Effector memory CD8-positive, alpha-beta T cell (primary cell): ENCODE results near the gene RERG.
"Not testable (repeated sequence)": the region's sequence is repeated elsewhere in the genome, so short reads cannot be mapped to it uniquely, and the experiment has no call there.

ENCODE experiments used
- ATAC-seq: fragments of 150-1000 bp; cut with Tn5 transposase; replicated peaks from 2 replicates; pipeline ENCODE4 v1.10.0; 2021; ENCODE audit warnings: mild to moderate bottlenecking, moderate library complexity
- DNase-seq, 3 experiments: peaks; one replicate each; pipeline ENCODE4 v3.0.0; 2021
- H3K27ac Mint-ChIP-seq, 2 donors: one replicate each; pipeline ENCODE4 v1.8.0; 2022; ENCODE audit warnings: mild to moderate bottlenecking in 2 of 2, mixed read lengths in 2 of 2, moderate library complexity in 2 of 2
- H3K27me3 Mint-ChIP-seq, 2 donors: one replicate each; pipeline ENCODE4 v1.8.0; 2022; ENCODE audit warnings: mixed read lengths in 2 of 2
- H3K36me3 Mint-ChIP-seq: one replicate; pipeline ENCODE4 v1.8.0; 2022; ENCODE audit warnings: mild to moderate bottlenecking, moderate library complexity, mixed read lengths; ENCODE audit not compliant: insufficient read depth
- H3K4me1 Mint-ChIP-seq, 2 donors: one replicate each; pipeline ENCODE4 v1.8.0; 2022; ENCODE audit warnings: low read depth in 2 of 2, mixed read lengths in 2 of 2
- H3K4me3 Mint-ChIP-seq, 2 donors: one replicate each; pipeline ENCODE4 v1.8.0; 2022; ENCODE audit warnings: mild to moderate bottlenecking in 2 of 2, mixed read lengths in 2 of 2, moderate library complexity in 2 of 2
- H3K9me3 Mint-ChIP-seq, 2 donors: one replicate each; pipeline ENCODE4 v1.8.0; 2022; ENCODE audit warnings: mixed read lengths in 2 of 2

RERG gene

DNA sequence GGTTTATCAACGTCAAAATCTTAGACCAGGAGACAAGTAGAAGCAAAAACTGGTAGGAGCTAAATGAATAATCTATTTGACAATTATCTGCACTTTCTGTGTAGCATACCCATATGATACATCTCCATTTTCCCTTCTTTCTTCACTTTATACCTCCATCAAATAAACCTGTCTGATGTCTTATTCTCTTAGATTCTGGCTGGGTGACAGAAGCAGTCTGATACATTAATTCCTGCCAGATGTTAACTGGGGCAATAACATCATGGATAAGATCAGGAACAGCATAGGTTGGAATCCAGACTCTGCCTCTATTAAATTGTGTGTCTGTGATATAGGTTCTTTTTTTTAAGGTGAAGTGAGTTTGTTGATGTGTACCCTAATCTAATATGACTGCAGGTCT, 11.7 kb upstream of the RERG start:
- H3K4me3 Mint-ChIP-seq = no peak overlapping the region
- H3K27me3 Mint-ChIP-seq = peaks cover 21 to 48% of the 10 kb centered on the region in 2 donors
- DNase-seq = no peak
- no peaks in the 10 kb centered on the region for H3K4me1 Mint-ChIP-seq
- no peaks in the 10 kb centered on the region for H3K9me3 Mint-ChIP-seq
- no peaks in the 10 kb centered on the region for H3K36me3 Mint-ChIP-seq
- no peak for ATAC-seq
- H3K27ac Mint-ChIP-seq = no peak overlapping the region

DNA sequence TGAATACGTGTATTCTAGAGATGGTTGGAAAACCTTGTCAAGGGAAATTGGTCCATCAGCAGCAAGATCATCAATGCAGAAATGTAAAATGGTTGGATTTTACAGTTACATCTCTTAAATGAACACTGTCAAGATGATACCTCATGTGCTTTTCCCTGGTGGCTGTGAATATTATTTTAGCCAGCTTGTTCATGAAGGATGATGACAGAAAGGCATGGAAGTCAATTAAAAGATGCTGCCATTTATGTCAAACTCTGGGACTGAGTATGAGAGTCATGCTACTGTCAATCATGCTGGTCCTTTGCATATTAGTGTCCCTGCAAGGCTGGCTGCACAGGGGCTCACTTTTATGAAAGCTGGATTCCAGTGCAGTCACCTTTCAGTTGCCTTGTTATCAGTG, 10.3 kb upstream of the RERG start:
- DNase-seq (no peak), ATAC-seq (no peak)
- H3K4me1 Mint-ChIP-seq = no peaks in the 10 kb centered on the region
- no peaks in the 10 kb centered on the region for H3K9me3 Mint-ChIP-seq
- peaks cover 26 to 51% of the 10 kb centered on the region in 2 donors for H3K27me3 Mint-ChIP-seq
- H3K36me3 Mint-ChIP-seq = no peaks in the 10 kb centered on the region
- no peak overlapping the region for H3K27ac Mint-ChIP-seq
- no peak overlapping the region for H3K4me3 Mint-ChIP-seq

DNA sequence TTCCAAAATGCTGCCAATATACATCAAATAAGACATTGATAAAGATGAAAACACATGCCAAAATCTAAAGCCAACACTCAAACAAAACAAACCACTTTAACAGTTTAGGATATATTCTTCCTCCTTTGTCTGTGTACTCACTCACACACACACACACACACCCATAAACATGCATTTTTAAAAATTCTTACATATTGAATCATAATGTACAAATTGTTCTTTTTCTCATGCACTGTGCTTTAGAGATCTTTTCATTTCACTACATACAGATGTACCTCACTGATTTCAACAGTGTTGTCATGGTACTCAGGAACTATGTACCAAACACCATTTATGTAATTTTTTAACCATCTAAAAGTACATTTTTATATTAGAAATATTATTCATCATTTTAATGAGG, 9.5 kb upstream of the RERG start:
- Mint-ChIP-seq H3K36me3 (no peaks in the 10 kb centered on the region), H3K27ac (no peak overlapping the region), H3K27me3 (peaks cover 22 to 46% of the 10 kb centered on the region in 2 donors), H3K4me1 (no peaks in the 10 kb centered on the region), H3K9me3 (no peaks in the 10 kb centered on the region), H3K4me3 (no peak overlapping the region)
- ATAC-seq (no peak), DNase-seq (no peak)

DNA sequence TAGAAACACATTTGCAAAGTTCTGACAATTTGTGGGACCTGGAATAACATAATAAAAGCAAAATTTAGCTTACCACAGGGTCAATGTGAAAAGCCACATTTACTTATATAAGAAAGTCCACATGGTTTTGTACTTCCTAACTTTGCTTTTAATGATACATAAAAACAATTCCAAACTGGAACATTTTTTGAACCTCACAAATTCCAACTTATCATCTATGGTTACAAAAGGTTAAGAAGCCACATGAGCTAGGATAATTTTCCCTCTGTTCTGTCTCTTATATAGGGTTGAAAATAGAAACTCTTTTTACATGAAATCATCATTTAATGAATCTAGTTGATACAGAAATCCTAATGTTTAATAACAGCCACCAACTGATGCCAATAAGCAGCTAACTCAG, 8.9 kb upstream of the RERG start:
- H3K27me3 Mint-ChIP-seq = peaks cover 26 to 48% of the 10 kb centered on the region in 2 donors
- no peaks in the 10 kb centered on the region for H3K36me3 Mint-ChIP-seq
- H3K4me1 Mint-ChIP-seq = no peaks in the 10 kb centered on the region
- no peak for ATAC-seq
- no peak overlapping the region for H3K4me3 Mint-ChIP-seq
- no peaks in the 10 kb centered on the region for H3K9me3 Mint-ChIP-seq
- no peak overlapping the region for H3K27ac Mint-ChIP-seq
- DNase-seq = no peak

DNA sequence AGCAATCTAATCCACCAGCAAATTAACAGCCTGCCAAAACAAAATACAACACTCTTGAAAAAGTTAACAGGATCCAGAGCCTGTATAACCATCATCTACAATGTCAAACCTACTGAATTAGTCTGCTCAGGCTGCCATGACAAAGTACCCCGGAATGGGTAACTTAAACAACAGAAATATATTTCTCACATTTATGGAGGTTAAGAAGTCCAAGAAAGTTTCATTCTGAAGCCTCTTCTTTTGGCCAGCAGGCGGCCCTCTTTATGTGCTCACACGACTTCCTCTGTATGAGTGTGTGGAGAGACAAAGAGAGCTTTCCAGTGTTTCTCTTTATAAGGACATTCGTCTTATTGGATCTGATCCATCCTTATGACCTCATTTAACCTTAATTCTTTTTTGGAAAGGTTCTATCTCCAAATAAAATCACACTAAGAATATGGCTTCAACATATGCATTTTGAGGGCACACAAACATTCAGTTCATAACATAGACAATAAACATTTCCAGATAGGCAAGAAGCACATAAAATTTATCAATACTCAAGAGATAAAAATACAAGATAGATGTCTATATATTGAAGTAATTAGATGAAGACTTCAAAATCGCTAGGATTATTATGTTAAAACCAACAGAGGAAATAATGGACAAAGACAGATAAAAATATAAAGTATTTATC, 5.9 kb upstream of the RERG start:
- DNase-seq (no peak), ATAC-seq (no peak)
- Mint-ChIP-seq H3K36me3 (no peaks in the 10 kb centered on the region), H3K4me3 (no peak overlapping the region), H3K27me3 (peaks cover 41 to 48% of the 10 kb centered on the region in 2 donors), H3K4me1 (no peaks in the 10 kb centered on the region), H3K9me3 (no peaks in the 10 kb centered on the region), H3K27ac (no peak overlapping the region)

DNA sequence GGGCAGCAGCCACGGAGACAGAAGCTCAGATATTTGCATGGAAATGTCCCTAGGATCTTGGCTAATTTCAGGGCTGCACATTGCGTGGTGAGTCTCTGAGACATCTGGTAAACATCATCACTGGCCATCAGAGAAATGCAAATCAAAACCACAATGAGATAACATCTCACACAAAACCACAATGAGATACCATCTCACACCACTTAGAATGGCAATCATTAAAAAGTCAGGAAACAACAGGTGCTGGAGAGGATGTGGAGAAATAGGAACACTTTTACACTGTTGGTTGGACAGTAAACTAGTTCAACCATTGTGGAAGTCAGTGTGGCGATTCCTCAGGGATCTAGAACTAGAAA, 4.6 kb upstream of the RERG start:
- DNase-seq, H3K4me3 Mint-ChIP-seq, H3K36me3 Mint-ChIP-seq, H3K27ac Mint-ChIP-seq, H3K4me1 Mint-ChIP-seq, H3K9me3 Mint-ChIP-seq, ATAC-seq: not testable (repeated sequence)
- peaks cover 44 to 50% of the 10 kb centered on the region in 2 donors for H3K27me3 Mint-ChIP-seq

DNA sequence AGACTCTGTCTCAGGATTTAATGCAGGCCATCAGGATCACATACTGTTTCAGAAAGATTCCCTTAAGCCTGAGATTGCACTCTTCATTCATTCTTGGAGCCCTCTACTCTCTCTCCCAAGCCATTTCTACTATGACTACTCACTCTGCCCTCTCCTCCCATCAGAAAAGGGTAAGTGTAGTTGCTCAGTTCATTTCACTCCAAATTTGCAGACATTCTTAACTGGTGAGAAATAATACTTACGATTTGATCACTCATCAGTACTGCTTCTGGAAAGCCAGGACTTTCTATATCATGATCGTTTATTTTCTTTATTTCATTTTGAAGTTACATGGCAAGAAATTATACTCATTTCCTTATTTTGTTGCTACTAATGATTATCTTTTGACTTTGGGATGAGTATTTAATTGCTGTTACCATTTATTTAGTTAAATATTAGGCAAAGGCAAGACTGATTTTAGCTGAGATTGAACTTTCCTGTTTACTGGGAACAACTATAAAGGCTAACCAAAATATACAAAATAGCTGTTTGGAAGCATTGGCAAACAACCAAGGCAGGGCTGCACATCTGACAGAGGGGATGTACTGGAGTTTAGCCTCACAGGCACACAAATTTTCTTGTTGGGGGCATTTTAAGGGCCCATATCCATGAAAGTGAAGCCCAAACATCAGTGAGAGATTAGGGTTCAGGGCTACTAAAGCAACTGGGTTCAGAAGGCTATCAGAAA, 4.1 kb upstream of the RERG start:
- ATAC-seq (no peak), DNase-seq (no peak)
- H3K27ac Mint-ChIP-seq = no peak overlapping the region
- peaks cover 4 to 10% of the 10 kb centered on the region in 2 donors for H3K4me1 Mint-ChIP-seq
- no peaks in the 10 kb centered on the region for H3K9me3 Mint-ChIP-seq
- no peaks in the 10 kb centered on the region for H3K36me3 Mint-ChIP-seq
- H3K27me3 Mint-ChIP-seq = peaks cover 44 to 50% of the 10 kb centered on the region in 2 donors
- H3K4me3 Mint-ChIP-seq = no peak overlapping the region

DNA sequence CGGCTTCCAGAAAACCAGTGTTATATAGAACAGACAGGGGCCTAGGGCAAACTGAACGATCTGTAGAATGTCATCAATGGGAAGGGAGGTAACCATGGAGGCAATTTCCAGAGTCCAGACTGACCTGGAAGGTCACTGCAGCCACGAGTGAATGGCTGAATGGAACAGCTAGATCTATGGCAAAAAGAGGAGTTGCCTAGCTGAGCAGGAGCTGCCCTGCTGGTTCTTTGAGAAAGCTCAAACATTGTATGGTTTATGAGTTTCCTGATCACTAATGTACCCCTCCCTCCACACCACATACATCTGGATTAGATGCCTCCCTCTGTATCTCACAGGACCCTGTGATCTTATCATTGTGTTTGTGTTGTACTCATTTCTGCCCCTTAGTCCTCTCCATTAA, 1.0 kb upstream of the RERG start:
- no peak overlapping the region for H3K4me3 Mint-ChIP-seq
- H3K9me3 Mint-ChIP-seq = no peaks in the 10 kb centered on the region
- H3K4me1 Mint-ChIP-seq = peaks cover 4 to 10% of the 10 kb centered on the region in 2 donors
- no peak overlapping the region for H3K27ac Mint-ChIP-seq
- no peaks in the 10 kb centered on the region for H3K36me3 Mint-ChIP-seq
- peaks cover 41 to 45% of the 10 kb centered on the region in 2 donors for H3K27me3 Mint-ChIP-seq
- ATAC-seq (no peak), DNase-seq (no peak)

DNA sequence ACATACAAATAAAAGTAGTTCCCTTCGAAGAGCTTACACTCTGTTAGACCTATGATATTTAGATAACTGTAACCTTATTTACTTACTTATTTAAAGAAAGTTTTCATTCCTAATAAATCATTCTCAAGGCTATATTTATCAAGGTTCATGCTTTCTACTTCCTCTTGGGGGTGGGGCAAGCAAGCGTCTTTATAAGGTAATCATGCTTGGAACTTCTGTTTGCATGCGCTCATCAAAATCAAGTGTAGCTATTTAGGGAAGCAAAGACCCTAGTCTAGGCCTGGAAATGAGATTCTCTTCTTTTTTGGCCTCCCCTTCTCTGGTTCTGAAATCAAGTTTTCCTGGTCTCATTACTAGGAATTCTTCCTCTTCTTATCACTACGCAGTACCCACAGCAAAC, 766 bp downstream of the RERG start:
- ATAC-seq = no peak
- no peak overlapping the region for H3K27ac Mint-ChIP-seq
- no peak for DNase-seq
- peaks cover 4 to 10% of the 10 kb centered on the region in 2 donors for H3K4me1 Mint-ChIP-seq
- peak overlapping the region in 1 of 2 donors; percentile 69 for H3K4me3 Mint-ChIP-seq
- H3K36me3 Mint-ChIP-seq = no peaks in the 10 kb centered on the region
- peaks cover 38 to 42% of the 10 kb centered on the region in 2 donors for H3K27me3 Mint-ChIP-seq
- H3K9me3 Mint-ChIP-seq = no peaks in the 10 kb centered on the region

DNA sequence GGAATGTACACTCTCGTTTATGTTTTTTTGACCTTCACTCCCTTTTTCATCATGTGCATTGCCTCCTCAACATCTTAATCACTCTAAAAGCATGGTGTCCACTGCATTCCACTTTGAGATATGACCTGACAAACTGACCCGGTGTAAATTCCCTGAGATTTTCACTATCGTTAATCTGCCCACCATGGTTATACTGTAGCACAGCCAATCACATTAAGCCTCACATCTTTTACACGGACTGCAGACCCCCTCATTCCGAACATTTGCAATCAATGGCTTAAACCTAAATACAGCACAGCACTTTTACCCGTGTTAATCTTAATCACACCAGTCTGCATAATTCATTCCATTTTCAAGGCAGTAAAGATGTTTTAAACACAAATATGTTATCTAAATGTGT, 2.4 kb downstream of the RERG start:
- H3K27ac Mint-ChIP-seq = no peak overlapping the region
- H3K27me3 Mint-ChIP-seq = peaks cover 27 to 30% of the 10 kb centered on the region in 2 donors

DNA sequence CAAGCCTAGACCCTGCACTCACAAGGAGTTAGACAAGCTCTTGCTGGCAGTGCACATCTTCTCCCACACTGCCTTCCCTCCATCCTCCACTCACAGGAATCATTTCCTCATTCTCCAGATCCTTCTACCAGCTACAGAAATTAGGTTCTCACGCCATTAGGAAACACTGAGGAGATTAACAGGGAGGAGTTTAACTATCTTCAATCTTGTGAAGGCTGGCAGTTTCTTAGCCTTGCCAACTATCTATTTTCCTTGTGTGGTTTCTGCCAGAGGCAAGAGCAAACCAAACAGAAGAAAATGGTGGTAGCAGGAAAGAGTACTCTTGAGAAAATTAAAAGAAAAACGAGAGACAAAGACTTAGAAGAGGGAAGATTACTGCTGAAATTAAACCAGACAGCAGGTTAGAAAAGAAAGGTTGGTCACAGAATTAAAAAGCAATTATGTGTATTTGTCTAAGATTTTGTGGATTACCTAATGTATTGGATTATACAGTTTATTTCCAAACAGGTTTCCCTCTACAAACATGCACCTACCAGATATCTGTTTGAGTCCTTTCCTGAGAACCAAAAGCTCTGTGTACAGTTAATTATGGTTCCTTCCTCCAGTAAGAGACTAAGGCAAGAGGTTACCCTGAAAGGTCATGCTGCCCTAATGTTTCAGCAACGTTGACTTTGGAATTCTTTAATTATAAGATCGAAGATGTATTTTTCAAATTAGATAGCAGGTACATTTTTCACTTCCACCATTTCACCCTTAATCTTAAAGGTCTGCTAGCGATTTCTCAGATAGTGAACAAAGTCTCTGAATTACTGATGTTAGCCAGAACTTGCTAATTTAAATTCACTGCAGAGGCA, 5.0 kb downstream of the RERG start:
- no peaks in the 10 kb centered on the region for H3K9me3 Mint-ChIP-seq
- DNase-seq (no peak), ATAC-seq (no peak)
- peaks cover 4 to 6% of the 10 kb centered on the region in 2 donors for H3K4me1 Mint-ChIP-seq
- no peak overlapping the region for H3K4me3 Mint-ChIP-seq
- peaks cover 12 to 14% of the 10 kb centered on the region in 2 donors for H3K27me3 Mint-ChIP-seq
- H3K36me3 Mint-ChIP-seq = no peaks in the 10 kb centered on the region
- H3K27ac Mint-ChIP-seq = no peak overlapping the region

More for the DNA sequence above, 2.4 kb downstream of the RERG start:
- no peak overlapping the region for H3K4me3 Mint-ChIP-seq
- no peaks in the 10 kb centered on the region for H3K9me3 Mint-ChIP-seq
- ATAC-seq (no peak), DNase-seq (no peak)
- H3K36me3 Mint-ChIP-seq = no peaks in the 10 kb centered on the region
- H3K4me1 Mint-ChIP-seq = peaks cover 4 to 10% of the 10 kb centered on the region in 2 donors

DNA sequence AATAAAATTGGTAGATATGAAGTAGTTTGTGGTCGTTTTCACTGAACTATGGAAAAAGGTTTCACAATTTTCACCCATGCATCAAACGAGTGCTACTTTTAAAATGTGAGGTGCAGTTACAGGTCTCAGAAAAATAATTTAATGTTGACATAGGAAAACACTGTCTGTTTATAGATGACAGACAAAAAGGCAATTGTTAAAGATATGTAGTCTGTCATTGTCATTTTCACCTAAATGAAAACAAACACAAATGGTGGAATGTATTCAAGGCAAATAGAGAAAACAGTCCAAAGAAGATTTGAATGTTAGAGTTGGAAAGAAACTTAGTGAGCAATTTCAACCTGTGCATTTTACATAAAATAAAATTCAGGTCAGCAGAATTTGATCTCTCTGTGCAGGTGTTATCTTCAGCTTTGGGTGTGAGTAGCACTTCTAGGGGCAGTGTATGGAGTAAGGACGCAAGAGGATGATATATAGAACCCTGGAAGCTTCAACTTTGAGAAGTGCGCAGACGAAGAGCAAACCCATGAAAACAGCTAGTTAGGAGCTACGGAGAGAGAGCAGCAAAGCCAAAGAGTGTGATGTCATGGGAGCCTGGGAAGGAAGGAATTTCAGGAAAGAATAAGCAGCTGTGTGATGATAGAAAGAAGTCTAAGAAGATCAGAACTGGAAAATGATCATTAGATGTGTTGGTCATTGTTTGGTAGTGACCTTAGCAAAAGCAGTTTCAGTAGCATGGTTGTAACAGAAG, 6.2 kb downstream of the RERG start:
- ATAC-seq (no peak), DNase-seq (no peak)
- peaks cover 14 to 18% of the 10 kb centered on the region in 2 donors for H3K27me3 Mint-ChIP-seq
- H3K4me1 Mint-ChIP-seq = no peaks in the 10 kb centered on the region
- no peak overlapping the region for H3K27ac Mint-ChIP-seq
- H3K36me3 Mint-ChIP-seq = no peaks in the 10 kb centered on the region
- no peak overlapping the region for H3K4me3 Mint-ChIP-seq
- no peaks in the 10 kb centered on the region for H3K9me3 Mint-ChIP-seq

DNA sequence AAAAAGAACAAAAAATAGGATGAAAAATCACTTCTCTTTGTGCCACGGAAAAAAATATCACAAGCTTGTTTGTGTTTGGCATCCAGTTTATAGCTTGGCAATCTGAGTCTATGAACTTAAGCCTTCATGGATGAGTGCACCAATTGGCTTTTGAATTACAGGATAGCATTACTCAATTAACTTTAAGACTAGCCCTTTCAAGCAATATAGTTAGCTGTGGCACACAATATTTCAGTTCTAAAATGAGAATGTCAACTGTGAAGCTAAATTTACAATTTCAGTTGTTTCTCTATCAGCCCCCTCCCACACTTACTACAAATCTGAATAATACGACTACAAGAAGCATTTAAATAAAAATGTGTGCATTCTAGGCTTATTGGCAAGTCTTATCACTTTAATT, 8.3 kb downstream of the RERG start:
- Mint-ChIP-seq H3K36me3 (no peaks in the 10 kb centered on the region), H3K9me3 (no peaks in the 10 kb centered on the region), H3K4me3 (no peak overlapping the region)

More for the DNA sequence above, 8.3 kb downstream of the RERG start:
- no peak overlapping the region for H3K27ac Mint-ChIP-seq
- no peaks in the 10 kb centered on the region for H3K4me1 Mint-ChIP-seq
- DNase-seq = no peak
- H3K27me3 Mint-ChIP-seq = peaks cover 7 to 20% of the 10 kb centered on the region in 2 donors
- no peak for ATAC-seq
